Neuronal stem cell (in vitro differentiated cells): ENCODE results near the gene ZSWIM5.

Experiments used
- DNase-seq: peaks from one replicate; pipeline ENCODE4 v3.0.0-alpha.2; 2013; ENCODE audit warnings: low spot score
- H2AFZ ChIP-seq: one replicate; pipeline ENCODE4 v1.6.1; 2013; ENCODE audit warnings: mild to moderate bottlenecking, low read length, inconsistent platforms
- H2AK5ac ChIP-seq: 2 replicates; pipeline ENCODE4 v1.6.1; 2013; ENCODE audit warnings: low read depth, mild to moderate bottlenecking, inconsistent platforms, low read length, moderate library complexity, mixed read lengths
- H2BK120ac ChIP-seq: 2 replicates; pipeline ENCODE4 v1.6.1; 2013; ENCODE audit warnings: low read depth, mild to moderate bottlenecking, inconsistent platforms, low read length, moderate library complexity, mixed read lengths
- H2BK12ac ChIP-seq: one replicate; pipeline ENCODE4 v1.6.1; 2013; ENCODE audit warnings: low read length, inconsistent platforms
- H2BK15ac ChIP-seq: 2 replicates; pipeline ENCODE4 v1.6.1; 2013; ENCODE audit warnings: mild to moderate bottlenecking, low read length, inconsistent platforms, mixed read lengths
- H2BK5ac ChIP-seq: one replicate; pipeline ENCODE4 v1.6.1; 2013; ENCODE audit warnings: inconsistent platforms, mild to moderate bottlenecking, low read length, moderate library complexity
- H3K14ac ChIP-seq: one replicate; pipeline ENCODE4 v1.6.1; 2013; ENCODE audit warnings: low read length, inconsistent platforms
- H3K18ac ChIP-seq: 2 replicates; pipeline ENCODE4 v1.6.1; 2013; ENCODE audit warnings: low read length, inconsistent platforms
- H3K23ac ChIP-seq: 2 replicates; pipeline ENCODE4 v1.6.1; 2013; ENCODE audit warnings: low read depth, mild to moderate bottlenecking, mixed read lengths, low read length, inconsistent platforms; ENCODE audit not compliant: poor library complexity
- H3K27ac ChIP-seq: replicated peaks from 3 replicates; pipeline ENCODE4 v1.5.1; 2013; ENCODE audit warnings: low read length, inconsistent platforms
- H3K27me3 ChIP-seq, 3 experiments: 2 replicates each; pipeline ENCODE4 v1.6.1; 2013; ENCODE audit warnings: low read length in 3 of 3, mild to moderate bottlenecking in 2 of 3, inconsistent platforms in 1 of 3, low read depth in 1 of 3, mixed read lengths in 1 of 3, moderate library complexity in 1 of 3; ENCODE audit not compliant: control insufficient read depth in 3 of 3, insufficient read depth in 3 of 3
- H3K36me3 ChIP-seq, 2 donors: replicated peaks in 1 of 2; 2 replicates each; pipeline ENCODE4 v1.6.1; 2013; ENCODE audit warnings: low read length in 2 of 2; ENCODE audit not compliant: control insufficient read depth in 2 of 2, insufficient read depth in 2 of 2
- H3K4ac ChIP-seq: 2 replicates; pipeline ENCODE4 v1.6.1; 2013; ENCODE audit warnings: inconsistent platforms, mild to moderate bottlenecking, low read length, moderate library complexity
- H3K4me1 ChIP-seq, 2 donors: 1 replicate in 1 of 2; 2 replicates in 1 of 2; pipeline ENCODE4 v1.6.1; 2013; ENCODE audit warnings: low read length in 2 of 2, low read depth in 1 of 2; ENCODE audit not compliant: control insufficient read depth in 2 of 2, insufficient read depth in 1 of 2
- H3K4me2 ChIP-seq: one replicate; pipeline ENCODE4 v1.6.1; 2013; ENCODE audit warnings: mild to moderate bottlenecking, low read length, inconsistent platforms; ENCODE audit not compliant: insufficient read depth, poor library complexity, severe bottlenecking
- H3K4me3 ChIP-seq, 2 donors: 2 replicates each; pipeline ENCODE4 v1.5.1; 2013; ENCODE audit warnings: low read length in 2 of 2, mild to moderate bottlenecking in 2 of 2, inconsistent platforms in 1 of 2, moderate library complexity in 1 of 2
- H3K79me1 ChIP-seq: one replicate; pipeline ENCODE4 v1.6.1; 2013; ENCODE audit warnings: low read depth, mild to moderate bottlenecking, inconsistent platforms, low read length, moderate library complexity
- H3K9ac ChIP-seq: one replicate; pipeline ENCODE4 v1.6.1; 2013; ENCODE audit warnings: mild to moderate bottlenecking, low read depth, low read length, inconsistent platforms; ENCODE audit not compliant: poor library complexity
- H3K9me3 ChIP-seq, 2 donors: replicated peaks in 1 of 2; 2 replicates each; pipeline versions ENCODE3 to v1.6.1; 2013; ENCODE audit warnings: low read length in 2 of 2, mild to moderate bottlenecking in 2 of 2, inconsistent platforms in 1 of 2, low read depth in 1 of 2, mixed read lengths in 1 of 2, moderate library complexity in 1 of 2; ENCODE audit not compliant: control insufficient read depth in 2 of 2, insufficient read depth in 1 of 2
- H4K8ac ChIP-seq: one replicate; pipeline ENCODE4 v1.6.1; 2013; ENCODE audit warnings: low read depth, mild to moderate bottlenecking, inconsistent platforms, low read length, moderate library complexity
- H4K91ac ChIP-seq: one replicate; pipeline ENCODE4 v1.6.1; 2013; ENCODE audit warnings: low read length, low read depth, mild to moderate bottlenecking, inconsistent platforms; ENCODE audit not compliant: poor library complexity
- WGBS, 2 donors: extraction: QIAGEN DNeasy Blood & Tissue Kit; methylation state at CpG; one replicate each; pipeline ENCODE4 v1.1.7; 2013; ENCODE audit warnings: missing lambda C conversion rate in 2 of 2, mixed read lengths in 1 of 2; ENCODE audit not compliant: insufficient read length in 2 of 2, insufficient replicate concordance in 1 of 2; ENCODE audit errors: extremely low coverage in 2 of 2; 5-methylcytosine and 5-hydroxymethylcytosine counted together

Gene ZSWIM5

GRCh38 chr1:45009956-45010854, 196.2 kb downstream of the ZSWIM5 start:
- Histone ChIP-seq H2AFZ (peak overlapping the region; percentile 84), H3K9ac (peak overlapping the region; percentile 71), H2BK12ac (no peak overlapping the region), H3K79me1 (peaks cover 2% of the 10 kb centered on the region), H4K8ac (no peak overlapping the region), H3K4ac (no peak overlapping the region), H2AK5ac (peak overlapping the region; percentile 23), H3K14ac (no peak overlapping the region), H3K4me1 (peaks cover 12 to 15% of the 10 kb centered on the region in 2 donors), H2BK15ac (no peak overlapping the region), H2BK5ac (no peak overlapping the region), H3K4me3 (peak overlapping the region; percentile 71 to 94), H3K27ac (no peak overlapping the region), H3K27me3 (no peaks in the 10 kb centered on the region), H3K23ac (peak overlapping the region; percentile 12), H3K18ac (no peak overlapping the region), H2BK120ac (no peak overlapping the region), H4K91ac (no peak overlapping the region), H3K9me3 (no peaks in the 10 kb centered on the region), H3K4me2 (peak overlapping the region; percentile 97), H3K36me3 (peaks cover 19 to 58% of the 10 kb centered on the region in 2 donors)
- WGBS, 2 donors = no CpG with 5 or more reads among the region's 41 CpGs
- DNase-seq = peak; percentile 8

GRCh38 chr1:45009296-45009865, 197.0 kb downstream of the ZSWIM5 start:
- no peak overlapping the region for H4K91ac ChIP-seq
- H3K18ac ChIP-seq = no peak overlapping the region
- no peak overlapping the region for H3K4ac ChIP-seq
- no peak overlapping the region for H3K27ac ChIP-seq
- peaks cover 25 to 60% of the 10 kb centered on the region in 2 donors for H3K36me3 ChIP-seq
- no peaks in the 10 kb centered on the region for H3K9me3 ChIP-seq
- no peak overlapping the region for H2BK5ac ChIP-seq
- peaks cover 2% of the 10 kb centered on the region for H3K79me1 ChIP-seq
- no peak overlapping the region for H3K9ac ChIP-seq
- WGBS, 2 donors = no CpG with 5 or more reads among the region's 11 CpGs
- H3K27me3 ChIP-seq = no peaks in the 10 kb centered on the region
- no peak overlapping the region for H4K8ac ChIP-seq
- H2AFZ ChIP-seq = no peak overlapping the region
- peak overlapping the region; percentile 22 to 42 for H3K4me3 ChIP-seq
- H2BK15ac ChIP-seq = no peak overlapping the region
- no peak overlapping the region for H2AK5ac ChIP-seq
- H2BK12ac ChIP-seq = no peak overlapping the region
- no peak for DNase-seq
- no peak overlapping the region for H3K23ac ChIP-seq
- H3K14ac ChIP-seq = no peak overlapping the region
- H3K4me1 ChIP-seq = peaks cover 12 to 15% of the 10 kb centered on the region in 2 donors
- no peak overlapping the region for H2BK120ac ChIP-seq
- H3K4me2 ChIP-seq = no peak overlapping the region

- H3K27me3 ChIP-seq = no peaks in the 10 kb centered on the region
- H4K8ac ChIP-seq = no peak overlapping the region
- H4K91ac ChIP-seq = no peak overlapping the region
- no peak overlapping the region for H3K4me2 ChIP-seq
- H3K9me3 ChIP-seq = no peaks in the 10 kb centered on the region
- H2BK120ac ChIP-seq = no peak overlapping the region
- H3K4ac ChIP-seq = no peak overlapping the region
- H3K27ac ChIP-seq = no peak overlapping the region
- peaks cover 12 to 15% of the 10 kb centered on the region in 2 donors for H3K4me1 ChIP-seq
- H2AK5ac ChIP-seq = no peak overlapping the region
- no peak overlapping the region for H2BK15ac ChIP-seq
- H3K14ac ChIP-seq = no peak overlapping the region
- no peak overlapping the region for H2BK12ac ChIP-seq
- DNase-seq = no peak
- no peak overlapping the region for H3K18ac ChIP-seq
- no CpG with 5 or more reads among the region's 12 CpGs for WGBS, 2 donors
- no peak overlapping the region for H3K23ac ChIP-seq
- H3K4me3 ChIP-seq = no peak overlapping the region
- H3K36me3 ChIP-seq = peaks cover 31 to 61% of the 10 kb centered on the region in 2 donors
- no peak overlapping the region for H3K9ac ChIP-seq
- H2BK5ac ChIP-seq = no peak overlapping the region
- H2AFZ ChIP-seq = no peak overlapping the region
- peaks cover 2% of the 10 kb centered on the region for H3K79me1 ChIP-seq
Observed at GRCh38 chr1:45008516-45008915, 197.9 kb downstream of the ZSWIM5 start.

GRCh38 chr1:45008076-45008475, 198.3 kb downstream of the ZSWIM5 start:
- Histone ChIP-seq H3K9ac (no peak overlapping the region), H3K4ac (no peak overlapping the region), H3K27ac (no peak overlapping the region), H2BK12ac (no peak overlapping the region), H3K4me3 (no peak overlapping the region), H3K23ac (no peak overlapping the region), H2AFZ (no peak overlapping the region), H3K14ac (no peak overlapping the region), H3K4me2 (no peak overlapping the region), H2BK15ac (no peak overlapping the region), H4K8ac (no peak overlapping the region), H3K27me3 (no peaks in the 10 kb centered on the region), H3K18ac (no peak overlapping the region), H3K4me1 (peaks cover 10 to 12% of the 10 kb centered on the region in 2 donors), H4K91ac (no peak overlapping the region), H2BK120ac (no peak overlapping the region), H2AK5ac (no peak overlapping the region), H3K36me3 (peaks cover 33 to 63% of the 10 kb centered on the region in 2 donors), H3K9me3 (no peaks in the 10 kb centered on the region), H2BK5ac (no peak overlapping the region), H3K79me1 (peaks cover 1% of the 10 kb centered on the region)
- DNase-seq = no peak
- WGBS, 2 donors = no CpG with 5 or more reads among the region's 3 CpGs
